ENCODE data around the gene CAB39L. TPM values are rescaled to one million over a fixed set of nuclear protein-coding genes. Genes with fewer than 3 reads are reported as not detected.

Gene CAB39L
- total RNA-seq, 1 donor from 2014 or later = 13.2 TPM

GRCh38 chr13:49351871-49352270 lies 92.0 kb downstream of the CAB39L start:
- Histone ChIP-seq H3K36me3 (ENCODE audit: insufficient read depth, low read length) (no peaks in the 10 kb centered on the region), H3K27ac (ENCODE audit: low read depth, low read length) (peak overlapping the region; percentile 91), H3K79me2 (ENCODE audit: insufficient read depth, low read length) (no peaks in the 10 kb centered on the region), H3K4me2 (ENCODE audit: low read length) (peak overlapping the region; percentile 64), H3K9ac (ENCODE audit: low read length) (peak overlapping the region; percentile 69), H3K4me3 (ENCODE audit: insufficient read depth, low read depth, low read length) (no peak overlapping the region), H3K9me3 (ENCODE audit: insufficient read depth, low read depth, low read length) (peaks cover 2% of the 10 kb centered on the region), H2AFZ (ENCODE audit: low read depth, low read length) (no peak overlapping the region), H3K4me1 (ENCODE audit: insufficient read depth, low read length) (peaks cover 17% of the 10 kb centered on the region), H4K20me1 (ENCODE audit: insufficient read depth, low read length) (no peaks in the 10 kb centered on the region), H3K27me3 (ENCODE audit: insufficient read depth, low read length) (no peaks in the 10 kb centered on the region)
- H3K4me3 Mint-ChIP-seq (ENCODE audit: unreplicated experiment) = no peak overlapping the region
- H3K9me3 Mint-ChIP-seq (ENCODE audit: unreplicated experiment) = peaks cover 11% of the 10 kb centered on the region
- FAIRE-seq = no peak
- H3K4me1 Mint-ChIP-seq (ENCODE audit: low read depth, unreplicated experiment) = peaks cover 9% of the 10 kb centered on the region
- DNase-seq (ENCODE audit: low read depth) = peak; percentile 92
- H3K36me3 Mint-ChIP-seq (ENCODE audit: low read depth, unreplicated experiment) = peaks cover 3% of the 10 kb centered on the region
- TF ChIP-seq EZH2 (IDR thresholded peaks at IDR 0.05; ENCODE audit: insufficient read depth, low read length) (no peak), CTCF (IDR thresholded peaks at IDR 0.05; ENCODE audit: insufficient read depth, low read depth, low read length) (no peak)
- no peak overlapping the region for H3K27ac Mint-ChIP-seq (ENCODE audit: unreplicated experiment)
- H3K27me3 Mint-ChIP-seq (ENCODE audit: low read depth, unreplicated experiment) = no peaks in the 10 kb centered on the region

- Mint-ChIP-seq H3K36me3 (ENCODE audit: low read depth, unreplicated experiment) (peaks cover 3% of the 10 kb centered on the region), H3K9me3 (ENCODE audit: unreplicated experiment) (no peaks in the 10 kb centered on the region), H3K27me3 (ENCODE audit: low read depth, unreplicated experiment) (no peaks in the 10 kb centered on the region), H3K27ac (ENCODE audit: unreplicated experiment) (peak overlapping the region; percentile 15), H3K4me1 (ENCODE audit: low read depth, unreplicated experiment) (peaks cover 4% of the 10 kb centered on the region), H3K4me3 (ENCODE audit: unreplicated experiment) (no peak overlapping the region)
- H4K20me1 ChIP-seq (ENCODE audit: insufficient read depth, low read length) = no peaks in the 10 kb centered on the region
- no peaks in the 10 kb centered on the region for H3K36me3 ChIP-seq (ENCODE audit: insufficient read depth, low read length)
- FAIRE-seq = no peak
- no peak overlapping the region for H2AFZ ChIP-seq (ENCODE audit: low read depth, low read length)
- no peak for DNase-seq (ENCODE audit: low read depth)
- H3K27ac ChIP-seq (ENCODE audit: low read depth, low read length) = no peak overlapping the region
- no peak overlapping the region for H3K9ac ChIP-seq (ENCODE audit: low read length)
- no peaks in the 10 kb centered on the region for H3K79me2 ChIP-seq (ENCODE audit: insufficient read depth, low read length)
- no peaks in the 10 kb centered on the region for H3K9me3 ChIP-seq (ENCODE audit: insufficient read depth, low read depth, low read length)
- no peak for TF ChIP-seq CTCF (IDR thresholded peaks at IDR 0.05; ENCODE audit: insufficient read depth, low read depth, low read length)
- H3K4me3 ChIP-seq (ENCODE audit: insufficient read depth, low read depth, low read length) = no peak overlapping the region
- no peaks in the 10 kb centered on the region for H3K27me3 ChIP-seq (ENCODE audit: insufficient read depth, low read length)
- peaks cover 8% of the 10 kb centered on the region for H3K4me1 ChIP-seq (ENCODE audit: insufficient read depth, low read length)
- no peak overlapping the region for H3K4me2 ChIP-seq (ENCODE audit: low read length)
Observed at GRCh38 chr13:49348751-49349150, 95.1 kb downstream of the CAB39L start.

GRCh38 chr13:49347650-49348385 lies 96.0 kb downstream of the CAB39L start:
- Histone ChIP-seq H3K27me3 (ENCODE audit: insufficient read depth, low read length) (no peaks in the 10 kb centered on the region), H4K20me1 (ENCODE audit: insufficient read depth, low read length) (no peaks in the 10 kb centered on the region), H3K9ac (ENCODE audit: low read length) (no peak overlapping the region), H3K4me1 (ENCODE audit: insufficient read depth, low read length) (peaks cover 8% of the 10 kb centered on the region), H3K4me3 (ENCODE audit: insufficient read depth, low read depth, low read length) (no peak overlapping the region), H3K79me2 (ENCODE audit: insufficient read depth, low read length) (no peaks in the 10 kb centered on the region), H3K4me2 (ENCODE audit: low read length) (no peak overlapping the region), H3K36me3 (ENCODE audit: insufficient read depth, low read length) (no peaks in the 10 kb centered on the region), H3K27ac (ENCODE audit: low read depth, low read length) (no peak overlapping the region), H3K9me3 (ENCODE audit: insufficient read depth, low read depth, low read length) (no peaks in the 10 kb centered on the region), H2AFZ (ENCODE audit: low read depth, low read length) (no peak overlapping the region)
- no peaks in the 10 kb centered on the region for H3K9me3 Mint-ChIP-seq (ENCODE audit: unreplicated experiment)
- no peak for TF ChIP-seq CTCF (IDR thresholded peaks at IDR 0.05; ENCODE audit: insufficient read depth, low read depth, low read length)
- no peak for TF ChIP-seq EZH2 (IDR thresholded peaks at IDR 0.05; ENCODE audit: insufficient read depth, low read length)
- peaks cover 4% of the 10 kb centered on the region for H3K4me1 Mint-ChIP-seq (ENCODE audit: low read depth, unreplicated experiment)
- H3K27ac Mint-ChIP-seq (ENCODE audit: unreplicated experiment) = no peak overlapping the region
- peaks cover 5% of the 10 kb centered on the region for H3K36me3 Mint-ChIP-seq (ENCODE audit: low read depth, unreplicated experiment)
- DNase-seq (ENCODE audit: low read depth) (no peak), FAIRE-seq (no peak)
- no peak overlapping the region for H3K4me3 Mint-ChIP-seq (ENCODE audit: unreplicated experiment)
- H3K27me3 Mint-ChIP-seq (ENCODE audit: low read depth, unreplicated experiment) = no peaks in the 10 kb centered on the region

Data from astrocyte (in vitro differentiated cells and primary cell).